Measurements from ENCODE around the gene LRRC3.

Gene LRRC3

GRCh38 chr21:44509539-44509938 is 54.2 kb downstream of the LRRC3 start:
- Histone ChIP-seq H3K9me3 (ENCODE audit: control insufficient read depth, insufficient read depth, low read depth, low read length) (no peaks in the 10 kb centered on the region), H3K4me3 (ENCODE audit: low read depth, low read length) (no peak overlapping the region), H3K27ac (ENCODE audit: extremely low read depth, low read depth, low read length) (no peak overlapping the region), H3K36me3 (ENCODE audit: control insufficient read depth in 2 of 2, insufficient read depth in 1 of 2, low read length in 2 of 2) (no peaks in the 10 kb centered on the region), H3K4me1 (ENCODE audit: control insufficient read depth, insufficient read depth, low read length) (no peaks in the 10 kb centered on the region; the same call in 1 of the 2 replicates)
- POLR2A ChIA-PET, result no interaction called here
- TF ChIP-seq KLF17 (tag by site-specific recombination; IDR thresholded peaks at IDR 0.05), result no peak
- no peak for TF ChIP-seq MZF1 (tag by site-specific recombination; IDR thresholded peaks at IDR 0.05; ENCODE audit: borderline replicate concordance)
- TF ChIP-seq ZNF18 (tag by site-specific recombination; IDR thresholded peaks at IDR 0.05), result no peak
- TF ChIP-seq, protein P1, sequence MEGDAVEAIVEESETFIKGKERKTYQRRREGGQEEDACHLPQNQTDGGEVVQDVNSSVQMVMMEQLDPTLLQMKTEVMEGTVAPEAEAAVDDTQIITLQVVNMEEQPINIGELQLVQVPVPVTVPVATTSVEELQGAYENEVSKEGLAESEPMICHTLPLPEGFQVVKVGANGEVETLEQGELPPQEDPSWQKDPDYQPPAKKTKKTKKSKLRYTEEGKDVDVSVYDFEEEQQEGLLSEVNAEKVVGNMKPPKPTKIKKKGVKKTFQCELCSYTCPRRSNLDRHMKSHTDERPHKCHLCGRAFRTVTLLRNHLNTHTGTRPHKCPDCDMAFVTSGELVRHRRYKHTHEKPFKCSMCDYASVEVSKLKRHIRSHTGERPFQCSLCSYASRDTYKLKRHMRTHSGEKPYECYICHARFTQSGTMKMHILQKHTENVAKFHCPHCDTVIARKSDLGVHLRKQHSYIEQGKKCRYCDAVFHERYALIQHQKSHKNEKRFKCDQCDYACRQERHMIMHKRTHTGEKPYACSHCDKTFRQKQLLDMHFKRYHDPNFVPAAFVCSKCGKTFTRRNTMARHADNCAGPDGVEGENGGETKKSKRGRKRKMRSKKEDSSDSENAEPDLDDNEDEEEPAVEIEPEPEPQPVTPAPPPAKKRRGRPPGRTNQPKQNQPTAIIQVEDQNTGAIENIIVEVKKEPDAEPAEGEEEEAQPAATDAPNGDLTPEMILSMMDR (tag by site-specific recombination; IDR thresholded peaks at IDR 0.05), result peak; percentile 52
- CTCF ChIA-PET, result interaction anchor here (0.5 to 3.7 kb wide), 28 partner anchors 8 to 1055 kb away, joined by 3 to 43 read pairs (median 6); no protein-coding TSS in a partner anchor

- no peak for TF ChIP-seq HOXD13 (CRISPR knock-in tag; IDR thresholded peaks at IDR 0.05; ENCODE audit: borderline replicate concordance)
- no peak for TF ChIP-seq ZNF18 (tag by site-specific recombination; IDR thresholded peaks at IDR 0.05)
- TF ChIP-seq ZNF391 (tag by site-specific recombination; IDR thresholded peaks at IDR 0.05; ENCODE audit: borderline replicate concordance, low read depth), result no peak
- TF ChIP-seq GLIS1 (tag by site-specific recombination; IDR thresholded peaks at IDR 0.05), result no peak
- TF ChIP-seq SCRT2 (tag by site-specific recombination; IDR thresholded peaks at IDR 0.05), result no peak
- no peak for TF ChIP-seq ELK4 (IDR thresholded peaks at IDR 0.05; ENCODE audit: borderline replicate concordance, low read depth, low read length)
- TF ChIP-seq ZNF473 (tag by site-specific recombination; IDR thresholded peaks at IDR 0.05), result no peak
- TF ChIP-seq, protein P2, sequence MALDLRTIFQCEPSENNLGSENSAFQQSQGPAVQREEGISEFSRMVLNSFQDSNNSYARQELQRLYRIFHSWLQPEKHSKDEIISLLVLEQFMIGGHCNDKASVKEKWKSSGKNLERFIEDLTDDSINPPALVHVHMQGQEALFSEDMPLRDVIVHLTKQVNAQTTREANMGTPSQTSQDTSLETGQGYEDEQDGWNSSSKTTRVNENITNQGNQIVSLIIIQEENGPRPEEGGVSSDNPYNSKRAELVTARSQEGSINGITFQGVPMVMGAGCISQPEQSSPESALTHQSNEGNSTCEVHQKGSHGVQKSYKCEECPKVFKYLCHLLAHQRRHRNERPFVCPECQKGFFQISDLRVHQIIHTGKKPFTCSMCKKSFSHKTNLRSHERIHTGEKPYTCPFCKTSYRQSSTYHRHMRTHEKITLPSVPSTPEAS (tag by site-specific recombination; IDR thresholded peaks at IDR 0.05), result no peak
- H3K4me1 ChIP-seq (ENCODE audit: control insufficient read depth, insufficient read depth, low read length), result no peaks in the 10 kb centered on the region; the same call in 1 of the 2 replicates
- POLR2A ChIA-PET, result interaction anchor here (1.4 kb wide), 1 partner anchor 430 kb away, joined by 3 read pairs; the partner anchor contains the start of gene SLX9
- no peak overlapping the region for H3K4me3 ChIP-seq (ENCODE audit: low read depth, low read length)
- CTCF ChIA-PET, result interaction anchor here (0.6 to 3.7 kb wide), 42 partner anchors 9 to 793 kb away, joined by 3 to 43 read pairs (median 4); partner anchors contain the start of gene UBE2G2
- H3K27ac ChIP-seq (ENCODE audit: extremely low read depth, low read depth, low read length), result no peak overlapping the region
- H3K9me3 ChIP-seq (ENCODE audit: control insufficient read depth, insufficient read depth, low read depth, low read length), result no peaks in the 10 kb centered on the region
- no peaks in the 10 kb centered on the region for H3K36me3 ChIP-seq (ENCODE audit: control insufficient read depth in 2 of 2, insufficient read depth in 1 of 2, low read length in 2 of 2)
Observed at GRCh38 chr21:44510109-44510507, 54.8 kb downstream of the LRRC3 start.

Data from HEK293 (cell line).